HG02610 (cell line): ENCODE measurements around the gene SETD1A.

Experiments
- ATAC-seq: cut with Tn5 transposase; IDR thresholded peaks from one replicate; pipeline ENCODE4 v1.9.1; 2021; ENCODE audit warnings: mild to moderate bottlenecking, moderate library complexity; ENCODE audit not compliant: unreplicated experiment

SETD1A gene

DNA sequence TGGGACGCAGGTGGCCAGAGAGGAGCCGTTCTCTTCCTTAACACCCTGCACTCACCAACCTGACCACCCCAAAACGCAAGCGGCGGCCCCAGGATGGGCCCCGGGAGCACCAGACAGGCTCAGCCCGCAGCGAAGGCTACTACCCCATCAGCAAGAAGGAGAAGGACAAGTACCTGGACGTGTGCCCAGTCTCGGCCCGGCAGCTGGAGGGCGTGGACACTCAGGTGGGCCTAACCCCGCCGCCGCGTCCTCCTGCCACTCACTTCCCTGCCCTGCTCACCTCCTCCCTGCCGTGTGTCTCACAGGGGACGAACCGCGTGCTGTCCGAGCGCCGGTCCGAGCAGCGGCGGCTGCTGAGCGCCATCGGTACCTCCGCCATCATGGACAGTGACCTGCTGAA is 22.9 kb downstream of the SETD1A start:
- no peak for ATAC-seq

- no peak for ATAC-seq
Measured at GRCh38 chr16:30980959-30981358, 23.4 kb downstream of the SETD1A start.

GRCh38 chr16:30982548-30983288 is 25.2 kb downstream of the SETD1A start:
- no peak for ATAC-seq

DNA sequence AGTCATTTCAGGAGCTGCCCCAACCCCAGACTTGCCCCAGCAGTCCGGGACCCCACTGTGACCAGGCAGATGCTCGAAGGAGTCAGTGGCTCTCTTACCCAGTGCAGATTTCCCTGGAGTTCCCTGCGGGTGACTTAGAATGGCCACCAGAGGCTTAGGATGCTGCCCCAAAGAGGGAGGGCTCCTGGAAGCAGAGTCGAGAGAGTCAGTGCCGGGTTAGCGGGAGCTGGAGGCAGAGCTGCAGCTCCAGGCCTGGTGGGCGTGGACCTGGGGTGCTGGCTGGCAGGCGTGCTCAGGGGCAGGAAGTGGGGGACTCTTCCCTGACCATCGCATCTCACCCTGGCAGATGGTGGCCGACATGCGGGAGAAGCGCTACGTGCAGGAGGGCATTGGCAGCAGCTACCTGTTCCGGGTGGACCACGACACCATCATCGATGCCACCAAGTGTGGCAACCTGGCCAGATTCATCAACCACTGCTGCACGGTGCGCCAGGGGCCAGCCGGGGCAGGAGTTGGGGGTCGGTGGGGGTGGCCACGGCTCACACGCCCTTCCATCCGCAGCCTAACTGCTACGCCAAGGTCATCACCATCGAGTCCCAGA is 25.8 kb downstream of the SETD1A start:
- ATAC-seq: no peak

DNA sequence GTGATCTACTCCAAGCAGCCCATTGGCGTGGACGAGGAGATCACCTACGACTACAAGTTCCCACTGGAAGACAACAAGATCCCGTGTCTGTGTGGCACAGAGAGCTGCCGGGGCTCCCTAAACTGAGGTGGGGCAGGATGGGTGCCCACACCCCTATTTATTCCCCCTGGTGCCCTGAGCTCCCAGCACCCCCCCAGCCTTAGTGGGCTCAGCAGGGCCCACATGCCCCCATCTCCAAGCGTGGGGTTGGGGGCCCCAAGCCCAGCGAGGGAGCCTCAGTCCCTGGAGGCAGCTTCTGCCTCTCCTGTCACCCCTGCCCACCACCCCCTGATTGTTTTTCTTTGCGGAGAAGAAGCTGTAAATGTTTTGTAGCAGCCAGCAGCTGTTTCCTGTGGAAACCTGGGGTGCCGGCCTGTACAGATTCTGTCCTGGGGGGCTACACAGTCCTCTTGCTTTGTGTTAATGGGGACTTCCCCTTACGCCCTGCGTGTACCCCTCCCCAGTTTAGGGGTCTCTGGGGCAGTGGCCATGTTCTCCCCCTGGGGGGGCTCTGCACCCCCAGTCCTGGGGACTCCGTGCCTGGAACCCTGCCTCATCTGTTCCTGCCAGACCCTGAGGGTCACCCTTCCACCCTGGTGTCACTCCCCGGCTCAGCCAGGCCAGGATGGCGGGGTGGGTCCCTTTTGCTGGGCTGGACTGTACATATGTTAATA is 26.5 kb downstream of the SETD1A start:
- no peak for ATAC-seq

DNA sequence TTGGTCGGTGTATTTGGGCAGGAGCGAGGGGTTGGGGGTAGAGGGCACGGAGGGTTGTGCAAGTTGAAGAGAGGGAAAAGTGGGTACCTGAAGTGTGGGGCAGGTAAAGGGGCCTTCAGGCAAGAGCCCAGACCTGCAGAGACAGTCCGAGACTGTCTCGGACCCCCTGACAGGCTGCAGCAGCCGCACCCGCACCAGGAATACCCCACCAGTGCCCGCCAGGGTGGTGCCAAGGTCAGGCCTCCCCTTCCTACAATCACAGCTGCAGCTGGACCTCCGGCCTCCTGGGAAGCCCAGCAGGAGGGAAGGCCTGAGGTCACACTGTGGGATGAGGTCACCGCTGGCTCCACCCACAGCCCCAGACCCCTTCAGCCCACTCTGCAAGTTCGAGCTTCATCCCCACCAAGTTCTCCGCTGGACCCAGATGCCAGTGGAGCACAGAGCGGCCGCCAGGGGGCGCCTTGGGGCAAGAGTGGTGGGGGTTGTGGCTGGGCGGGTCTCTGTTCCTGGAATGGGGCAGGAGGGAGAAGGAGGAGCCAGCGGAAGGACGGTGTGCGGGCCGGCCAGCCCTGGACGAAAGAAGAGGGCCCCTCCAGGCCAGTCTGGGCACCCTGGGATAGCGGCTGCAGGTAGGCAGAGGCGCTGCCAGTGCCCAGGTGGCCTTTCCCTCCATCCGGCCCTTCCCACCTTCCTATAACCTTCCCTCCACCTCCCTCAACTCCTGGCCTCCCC is 27.3 kb downstream of the SETD1A start, which contains the start of gene HSD3B7:
TSS of gene HSD3B7 (plus strand) at position 539 of the 732 bp plus-strand sequence. CDS start 452 bp downstream, outside the sequence.
- ATAC-seq: no peak

- no peak for ATAC-seq
Measured at GRCh38 chr16:30985401-30986128, 28.0 kb downstream of the SETD1A start.

DNA sequence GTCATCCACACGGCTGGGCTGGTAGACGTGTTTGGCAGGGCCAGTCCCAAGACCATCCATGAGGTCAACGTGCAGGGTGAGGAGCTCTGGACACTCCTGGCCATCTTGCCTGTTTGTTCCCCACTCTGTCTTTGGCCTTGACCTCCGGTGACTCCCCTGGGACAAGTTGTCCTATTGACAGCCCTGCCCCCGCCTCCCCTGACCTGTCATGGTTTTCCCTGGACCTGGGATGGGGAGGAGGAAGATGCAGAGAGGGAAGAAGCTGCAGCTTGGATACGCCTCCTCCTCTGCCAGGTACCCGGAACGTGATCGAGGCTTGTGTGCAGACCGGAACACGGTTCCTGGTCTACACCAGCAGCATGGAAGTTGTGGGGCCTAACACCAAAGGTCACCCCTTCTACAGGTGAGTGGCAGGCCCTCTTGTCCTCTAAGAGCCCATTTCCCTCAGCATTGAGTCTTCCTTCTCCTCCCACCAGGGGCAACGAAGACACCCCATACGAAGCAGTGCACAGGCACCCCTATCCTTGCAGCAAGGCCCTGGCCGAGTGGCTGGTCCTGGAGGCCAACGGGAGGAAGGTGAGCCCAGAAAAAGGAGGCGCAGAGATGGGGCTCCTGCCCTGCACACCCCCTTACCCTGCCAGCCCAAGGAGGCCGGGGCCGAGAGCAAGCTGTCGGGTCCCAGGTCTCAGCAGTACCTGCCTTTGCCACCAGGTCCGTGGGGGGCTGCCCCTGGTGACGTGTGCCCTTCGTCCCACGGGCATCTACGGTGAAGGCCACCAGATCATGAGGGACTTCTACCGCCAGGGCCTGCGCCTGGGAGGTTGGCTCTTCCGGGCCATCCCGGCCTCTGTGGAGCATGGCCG is 28.8 kb downstream of the SETD1A start:
- no peak for ATAC-seq

DNA sequence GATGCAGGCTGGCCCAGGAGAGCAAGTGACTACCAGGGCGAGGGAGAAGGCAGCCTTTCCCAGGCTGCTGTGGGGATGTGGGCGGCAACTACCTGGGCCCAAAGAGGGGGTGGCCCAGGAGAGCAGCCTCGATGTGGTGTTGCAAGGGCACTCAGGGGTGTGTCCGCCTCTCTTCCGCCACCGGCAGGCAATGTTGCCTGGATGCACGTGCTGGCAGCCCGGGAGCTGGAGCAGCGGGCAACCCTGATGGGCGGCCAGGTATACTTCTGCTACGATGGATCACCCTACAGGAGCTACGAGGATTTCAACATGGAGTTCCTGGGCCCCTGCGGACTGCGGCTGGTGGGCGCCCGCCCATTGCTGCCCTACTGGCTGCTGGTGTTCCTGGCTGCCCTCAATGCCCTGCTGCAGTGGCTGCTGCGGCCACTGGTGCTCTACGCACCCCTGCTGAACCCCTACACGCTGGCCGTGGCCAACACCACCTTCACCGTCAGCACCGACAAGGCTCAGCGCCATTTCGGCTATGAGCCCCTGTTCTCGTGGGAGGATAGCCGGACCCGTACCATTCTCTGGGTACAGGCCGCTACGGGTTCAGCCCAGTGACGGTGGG is 30.1 kb downstream of the SETD1A start:
- no peak for ATAC-seq

- no peak for ATAC-seq
Measured at GRCh38 chr16:30989469-30990047, 32.0 kb downstream of the SETD1A start.

DNA sequence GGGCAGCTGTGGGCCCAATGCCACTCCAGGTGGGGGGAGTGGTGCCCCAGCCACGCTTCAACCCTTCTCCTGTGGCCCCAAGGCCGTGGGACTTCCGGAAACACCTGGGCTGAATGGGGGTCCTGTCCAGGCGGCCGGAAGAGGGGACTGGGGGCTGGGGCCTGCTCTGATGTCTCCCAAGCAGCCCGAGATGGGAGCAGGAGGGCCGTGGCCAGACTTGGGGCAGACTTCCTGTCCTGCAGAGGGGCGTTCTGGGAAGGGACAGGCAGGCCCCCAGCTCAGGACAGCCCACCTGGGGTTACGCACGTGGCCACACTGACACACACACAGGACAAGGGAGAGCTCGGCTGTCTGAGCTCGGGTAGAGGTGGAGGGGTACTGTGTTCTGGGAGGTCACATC is 32.6 kb downstream of the SETD1A start:
- no peak for ATAC-seq

DNA sequence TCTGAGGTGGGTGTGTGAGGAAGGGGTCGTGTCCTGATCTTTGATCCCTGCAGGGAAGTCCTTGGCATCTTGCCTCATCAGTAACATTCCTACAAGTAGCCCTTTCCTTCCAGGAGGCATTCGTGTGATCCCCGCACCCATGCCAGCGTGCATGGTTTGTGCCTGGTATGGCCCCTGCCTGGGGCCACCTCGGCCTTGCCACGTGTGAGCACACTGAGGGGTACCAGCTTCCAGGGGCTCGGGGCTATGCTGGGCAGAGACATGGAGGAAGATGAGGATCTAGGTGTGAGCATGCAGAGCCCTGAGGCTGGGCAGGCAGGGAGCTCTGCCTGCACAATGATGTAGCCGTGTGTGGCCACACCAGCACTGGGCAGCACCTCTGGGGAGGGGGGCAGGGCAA is 33.5 kb downstream of the SETD1A start:
- no peak for ATAC-seq

GRCh38 chr16:30992276-30992780 is 34.8 kb downstream of the SETD1A start:
- no peak for ATAC-seq

DNA sequence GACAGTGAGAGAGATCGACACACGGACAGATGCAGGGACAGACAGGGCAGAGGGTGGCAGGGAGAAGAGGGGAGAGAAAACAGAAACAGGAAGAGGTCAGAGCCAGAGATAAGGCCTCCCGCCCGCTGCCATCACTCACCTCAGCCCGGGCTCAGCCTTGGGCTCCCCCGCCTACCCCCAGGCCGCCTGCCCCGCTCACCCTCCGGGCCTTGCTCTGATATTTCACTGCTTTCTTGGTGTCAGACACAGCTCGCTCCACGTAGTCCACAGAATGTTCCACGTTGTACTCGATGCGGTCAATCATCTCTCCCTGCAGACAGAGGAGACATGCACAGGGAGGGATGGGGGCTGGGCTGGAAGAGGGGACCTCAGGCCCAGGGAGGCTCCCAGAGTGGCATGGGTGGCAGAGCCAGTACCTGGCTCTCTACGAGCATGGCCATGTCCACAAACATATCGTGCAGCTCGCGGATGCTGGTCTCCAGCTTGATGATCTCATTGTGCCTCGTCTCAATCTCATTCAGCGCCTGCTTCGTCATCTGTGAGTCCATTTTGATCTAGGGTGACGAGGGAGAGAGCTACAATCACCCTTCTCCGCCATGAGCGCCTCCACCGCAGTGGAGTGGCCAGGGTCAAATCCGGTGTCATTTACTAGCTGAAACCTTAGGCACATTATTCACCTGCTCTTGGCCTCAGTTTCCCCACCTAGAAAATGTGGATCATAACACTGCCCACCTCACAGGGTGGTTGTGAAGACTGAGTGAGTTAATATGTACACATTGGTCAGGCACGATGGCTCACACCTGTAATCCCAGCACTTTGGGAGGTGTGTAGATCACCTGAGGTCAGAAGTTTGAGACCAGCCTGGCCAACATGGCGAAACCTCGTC is 35.6 kb downstream of the SETD1A start:
- no peak for ATAC-seq

GRCh38 chr16:30995927-30996323 is 38.4 kb downstream of the SETD1A start:
- no peak for ATAC-seq

- no peak for ATAC-seq
Measured at GRCh38 chr16:30996324-30996984, 38.9 kb downstream of the SETD1A start.
